Midbrain (tissue), 1 donor: Measurements from ENCODE around the gene YDJC.
"Not testable (repeated sequence)": the region's sequence is repeated elsewhere in the genome, so short reads cannot be mapped to it uniquely, and the experiment has no call there.

Experiments
- DNase-seq: peaks from one replicate; lab custom pipeline; 2025; lab: John Stamatoyannopoulos, UW

Gene YDJC

DNA sequence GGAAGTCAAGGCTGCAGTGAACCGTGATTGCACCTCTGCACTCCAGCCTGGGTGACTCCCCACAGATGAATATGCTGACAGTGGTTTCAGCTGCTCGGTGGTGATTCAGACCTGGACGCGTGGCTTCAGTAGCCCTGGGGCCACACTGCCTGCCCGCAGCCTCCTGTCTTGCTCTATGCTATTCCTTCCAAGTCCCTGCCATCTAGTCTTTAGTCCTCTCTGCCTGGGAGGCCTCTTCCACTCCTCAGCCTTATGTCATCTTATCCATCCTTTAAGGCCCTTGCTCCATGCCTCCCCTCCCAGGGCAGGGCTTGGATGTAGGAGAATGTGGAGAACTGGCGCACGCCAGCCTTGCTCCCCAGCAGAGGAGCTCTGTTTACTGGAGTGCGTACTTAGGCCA is 23.0 kb downstream of the YDJC start:
- DNase-seq: no peak

DNA sequence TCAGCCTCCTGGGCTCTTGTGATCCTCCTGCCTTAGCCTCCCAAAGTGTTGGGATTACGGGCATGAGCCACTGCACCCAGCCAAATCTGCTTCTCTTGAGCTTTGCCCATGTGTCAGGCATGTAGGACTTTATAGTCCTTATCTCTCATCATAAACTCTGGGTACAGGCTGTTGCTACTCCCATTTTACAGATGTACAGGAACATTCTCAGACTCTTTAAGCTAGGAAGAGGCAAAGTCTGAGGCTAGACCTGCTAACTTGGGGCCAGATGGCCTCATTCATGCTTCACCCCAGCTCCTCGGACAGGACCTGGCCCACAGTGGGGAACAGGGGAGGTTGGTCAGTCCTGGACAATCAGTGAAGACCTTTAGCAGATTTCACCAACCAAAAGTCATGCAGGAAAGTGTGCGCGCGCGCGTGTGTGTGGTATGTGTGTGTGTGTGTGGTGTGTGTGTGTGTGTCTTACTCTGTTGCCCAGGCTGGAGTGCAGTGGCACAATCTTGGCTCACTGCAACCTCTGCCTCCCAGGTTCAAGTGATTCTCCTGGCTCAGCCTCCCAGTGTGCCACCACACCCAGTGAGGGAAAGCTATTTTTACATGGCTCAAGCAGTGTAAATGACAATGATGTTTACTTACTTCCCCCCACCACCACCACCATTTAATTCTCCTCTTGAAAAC is 23.8 kb downstream of the YDJC start:
- no peak for DNase-seq

DNA sequence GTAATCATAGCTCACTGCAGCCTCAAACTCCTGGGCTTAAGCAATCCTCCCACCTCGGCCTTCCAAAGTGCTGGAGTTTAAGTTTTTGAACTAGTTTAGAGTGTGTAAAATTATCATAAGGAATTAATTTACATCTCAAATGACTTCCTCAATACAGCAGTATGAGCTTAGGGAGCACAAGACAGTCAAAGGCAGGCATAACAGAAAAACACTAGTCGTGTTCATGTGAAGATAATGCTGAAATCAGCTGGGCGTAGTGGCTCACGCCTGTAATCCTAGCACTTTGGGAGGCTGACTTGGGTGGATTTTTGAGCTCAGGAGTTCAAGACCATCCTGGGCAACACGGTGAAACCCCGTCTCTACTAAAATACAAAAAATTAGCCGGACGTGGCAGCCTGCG is 25.8 kb downstream of the YDJC start:
- DNase-seq: no peak

DNA sequence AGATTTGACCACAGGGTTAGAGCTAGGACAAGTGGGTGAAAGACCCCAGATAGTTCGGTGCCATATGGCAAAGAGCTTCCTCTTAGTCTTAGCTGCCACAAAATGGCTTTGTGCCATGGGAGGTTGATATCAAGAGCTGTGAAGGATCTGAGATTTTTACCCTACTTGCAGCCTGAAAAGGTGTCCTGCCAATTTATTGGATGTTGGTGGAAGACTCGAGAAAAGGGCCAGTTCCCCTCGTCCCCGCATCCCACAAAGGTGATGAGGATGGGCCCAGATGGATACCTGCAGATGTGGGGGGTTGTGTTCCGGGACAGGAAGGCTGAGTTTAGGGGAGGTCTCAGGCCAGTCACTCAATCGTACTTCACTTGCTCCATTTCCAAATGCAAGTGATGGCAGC is 27.2 kb downstream of the YDJC start:
- DNase-seq: no peak

DNA sequence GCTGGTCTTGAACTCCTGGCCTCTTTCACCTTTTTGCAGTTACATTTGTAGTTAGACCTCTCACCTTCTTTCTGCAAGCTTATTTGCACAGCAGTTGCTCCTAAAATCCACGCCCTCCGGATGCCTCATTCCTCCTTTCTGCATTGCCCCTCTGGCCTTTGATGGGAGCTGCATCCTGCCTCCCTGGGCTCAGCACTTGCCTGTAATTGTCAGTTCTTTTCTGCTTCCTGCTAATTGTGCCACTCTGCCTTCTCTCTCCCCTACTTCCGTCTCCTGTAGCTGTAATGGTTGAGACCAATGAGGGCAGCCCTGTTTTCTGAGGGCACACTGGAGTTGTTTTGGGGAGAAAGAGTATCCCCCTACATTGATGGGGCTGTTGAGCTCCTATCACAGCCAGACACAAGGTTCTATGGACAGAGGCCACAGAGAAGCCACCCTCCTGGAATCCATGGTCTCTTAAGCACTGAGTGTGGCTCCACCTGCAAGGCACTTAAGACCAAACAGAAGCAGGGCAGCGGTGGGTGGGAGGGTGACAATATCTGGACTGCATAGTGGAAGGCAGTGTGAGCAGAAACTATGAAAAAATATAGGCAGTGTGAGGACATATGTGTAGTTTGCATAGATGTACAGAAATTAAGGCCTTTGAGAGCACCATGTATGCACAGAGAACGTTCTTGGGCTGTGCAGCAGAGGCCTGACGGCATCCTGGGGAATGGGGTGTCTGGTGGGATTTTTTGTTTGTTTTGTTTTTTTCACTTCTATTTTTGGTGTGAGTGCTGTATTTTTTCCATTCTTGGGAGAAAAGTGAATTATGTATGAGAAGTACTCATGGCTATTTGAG is 30.5 kb downstream of the YDJC start:
- DNase-seq: no peak

DNA sequence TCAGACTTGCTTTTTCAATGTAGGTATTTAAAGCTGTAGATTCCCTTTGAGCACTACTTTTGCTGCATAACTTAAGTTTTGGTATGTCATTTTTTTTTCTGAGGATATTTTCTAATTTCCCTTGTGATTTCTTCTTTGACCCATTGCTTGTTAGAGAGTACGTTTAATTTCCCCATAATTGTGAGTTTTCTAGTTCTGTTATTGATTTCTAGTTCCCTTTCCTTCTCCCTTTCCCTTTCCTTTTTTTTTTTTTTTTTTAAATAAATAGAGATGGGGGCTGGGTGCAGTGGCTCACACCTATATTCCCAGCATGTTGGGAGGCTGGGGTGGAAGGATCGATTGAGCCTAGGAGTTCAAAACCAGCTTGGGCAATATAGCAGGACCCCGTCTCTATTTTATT is 31.5 kb downstream of the YDJC start:
- no peak for DNase-seq

DNA sequence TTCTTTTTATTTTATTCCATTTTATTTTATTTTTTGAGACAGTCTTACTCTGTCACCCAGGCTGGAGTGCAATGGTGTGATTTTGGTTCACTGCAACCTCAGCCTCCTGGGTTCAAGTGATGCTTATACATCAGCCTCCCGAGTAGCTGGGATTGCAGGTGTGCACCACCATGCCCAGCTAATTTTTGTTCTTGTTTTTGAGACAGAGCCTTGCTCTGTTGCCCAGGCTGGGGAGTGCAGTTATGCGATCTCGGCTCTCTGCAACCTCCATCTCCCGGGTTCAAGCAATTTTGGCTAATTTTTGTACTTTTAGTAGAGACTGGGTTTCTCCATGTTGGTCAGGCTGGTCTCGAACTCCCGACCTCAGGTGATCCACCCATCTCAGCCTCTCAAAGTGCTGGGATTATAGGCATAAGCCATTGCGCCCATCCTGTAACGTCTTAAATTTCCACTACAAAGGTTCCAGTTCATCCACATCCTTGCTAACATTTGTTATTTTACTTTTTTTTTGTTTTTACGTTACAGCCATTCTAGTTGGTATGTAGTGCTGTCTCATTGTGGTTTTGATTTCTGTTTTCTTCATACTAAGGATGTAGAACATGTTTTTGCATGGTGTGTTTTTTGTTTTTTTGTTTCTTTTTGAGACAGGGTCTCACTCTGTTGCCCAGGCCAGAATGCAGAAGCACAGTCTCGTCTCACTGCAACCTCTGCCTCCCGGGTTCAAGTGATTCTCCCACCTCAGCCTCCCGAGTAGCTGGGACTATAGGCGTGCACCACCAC is 33.3 kb downstream of the YDJC start:
- DNase-seq: not testable (repeated sequence)

DNA sequence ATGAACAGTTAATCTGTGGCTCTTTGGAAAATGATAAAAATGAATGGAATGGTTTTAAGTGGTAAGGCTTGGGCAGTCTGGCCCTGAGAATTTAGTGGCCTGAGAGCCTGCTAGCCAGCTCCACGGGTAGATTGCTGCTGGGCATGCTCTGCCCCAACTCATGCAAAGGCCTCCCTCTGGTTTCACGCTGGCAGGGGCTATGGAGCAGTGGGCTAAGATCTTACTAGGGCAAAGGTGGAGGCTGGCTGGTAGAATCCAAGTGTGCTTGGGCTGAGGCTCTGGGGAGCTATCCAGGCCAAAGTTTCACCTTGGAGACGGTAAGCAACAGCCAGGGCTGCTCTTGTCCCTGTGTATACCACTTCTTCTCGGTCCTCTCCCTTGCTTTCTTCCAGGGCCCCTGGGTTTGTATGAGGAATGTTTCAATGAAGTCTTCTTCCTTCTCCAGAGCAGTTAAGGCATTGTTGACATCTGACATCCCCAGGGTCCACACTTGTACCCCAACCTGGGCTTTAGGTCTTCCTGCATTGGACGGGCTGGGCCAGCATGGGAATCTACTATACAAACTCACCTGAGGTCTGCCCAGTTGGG is 34.9 kb downstream of the YDJC start:
- DNase-seq: peak; percentile 24

DNA sequence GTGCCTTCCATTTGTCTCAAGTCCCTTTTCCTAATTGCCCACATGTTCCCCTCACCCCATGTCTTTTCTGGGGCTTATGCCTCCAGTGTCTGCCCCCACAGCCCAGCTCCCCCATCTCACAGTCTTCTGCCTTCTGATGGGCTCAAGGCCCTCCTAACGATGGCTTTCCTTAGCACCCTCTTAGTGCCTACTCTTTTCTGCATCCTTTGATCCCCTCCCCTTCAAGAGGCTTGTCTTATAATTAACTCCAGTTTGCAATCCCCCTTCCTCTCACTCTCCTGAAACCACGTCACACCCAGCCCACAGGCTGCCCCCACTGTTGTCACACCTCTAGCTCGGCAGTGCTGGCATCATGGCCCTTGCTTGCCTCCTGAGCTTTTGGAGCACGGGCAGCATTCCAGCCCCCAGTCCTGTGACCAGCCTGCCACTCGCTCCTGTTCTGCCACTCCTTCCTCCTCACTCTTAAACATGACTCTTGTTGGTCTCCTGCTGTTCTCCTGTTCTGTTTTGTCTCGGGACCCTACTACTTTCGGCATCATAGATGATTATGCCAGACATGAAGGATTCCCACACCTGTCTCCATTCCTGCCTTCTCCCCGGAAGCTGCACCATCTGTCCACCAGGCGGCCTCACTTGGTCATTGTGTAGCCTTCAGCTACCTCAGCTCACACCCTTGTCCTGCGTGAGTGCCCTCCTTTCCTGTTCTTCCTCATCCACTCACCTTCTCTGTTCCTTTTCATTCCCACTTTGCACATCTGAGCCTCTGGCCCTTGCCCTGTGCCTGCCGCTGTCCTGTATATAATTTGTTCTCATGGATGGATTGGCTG is 36.2 kb downstream of the YDJC start:
- no peak for DNase-seq

DNA sequence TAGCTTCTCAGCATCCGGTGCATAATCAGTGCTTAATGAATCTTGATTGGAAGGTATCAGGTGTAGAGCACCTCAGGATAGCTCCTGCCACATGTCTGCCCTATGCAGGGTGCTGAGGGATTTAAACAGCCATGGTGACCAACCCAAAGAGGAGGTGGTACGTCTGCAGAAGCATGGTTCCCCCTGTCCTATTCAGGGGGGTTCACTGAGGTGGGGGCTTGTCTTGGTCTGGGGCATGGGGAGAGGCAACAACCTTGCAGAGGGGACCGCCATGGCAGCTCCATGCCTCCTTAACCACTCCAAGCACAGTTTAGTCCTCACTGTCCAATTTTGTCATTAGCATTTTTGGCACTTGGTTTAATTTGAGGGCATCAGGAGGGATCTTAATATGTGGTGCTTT is 37.4 kb downstream of the YDJC start:
- no peak for DNase-seq

DNA sequence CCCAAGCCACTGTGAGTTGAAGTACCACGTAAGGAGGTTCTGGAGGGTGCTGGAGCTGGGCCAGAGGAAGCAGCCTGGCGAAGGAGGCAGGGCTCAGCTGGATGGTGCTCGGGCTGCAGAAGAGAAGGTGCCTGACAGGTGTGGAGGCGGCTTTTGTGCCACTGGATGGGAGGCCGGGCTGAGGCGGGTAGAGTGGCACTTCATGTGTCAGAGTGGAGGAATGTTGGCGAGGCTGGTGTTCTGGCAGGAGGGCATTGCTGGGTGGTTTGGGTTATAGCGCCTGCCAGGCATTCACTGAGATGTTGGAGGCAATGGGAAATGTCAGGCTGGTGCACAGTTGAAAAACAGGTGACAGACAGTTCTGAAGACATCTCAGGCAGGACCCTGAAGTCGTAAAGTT is 38.1 kb downstream of the YDJC start:
- DNase-seq: no peak

DNA sequence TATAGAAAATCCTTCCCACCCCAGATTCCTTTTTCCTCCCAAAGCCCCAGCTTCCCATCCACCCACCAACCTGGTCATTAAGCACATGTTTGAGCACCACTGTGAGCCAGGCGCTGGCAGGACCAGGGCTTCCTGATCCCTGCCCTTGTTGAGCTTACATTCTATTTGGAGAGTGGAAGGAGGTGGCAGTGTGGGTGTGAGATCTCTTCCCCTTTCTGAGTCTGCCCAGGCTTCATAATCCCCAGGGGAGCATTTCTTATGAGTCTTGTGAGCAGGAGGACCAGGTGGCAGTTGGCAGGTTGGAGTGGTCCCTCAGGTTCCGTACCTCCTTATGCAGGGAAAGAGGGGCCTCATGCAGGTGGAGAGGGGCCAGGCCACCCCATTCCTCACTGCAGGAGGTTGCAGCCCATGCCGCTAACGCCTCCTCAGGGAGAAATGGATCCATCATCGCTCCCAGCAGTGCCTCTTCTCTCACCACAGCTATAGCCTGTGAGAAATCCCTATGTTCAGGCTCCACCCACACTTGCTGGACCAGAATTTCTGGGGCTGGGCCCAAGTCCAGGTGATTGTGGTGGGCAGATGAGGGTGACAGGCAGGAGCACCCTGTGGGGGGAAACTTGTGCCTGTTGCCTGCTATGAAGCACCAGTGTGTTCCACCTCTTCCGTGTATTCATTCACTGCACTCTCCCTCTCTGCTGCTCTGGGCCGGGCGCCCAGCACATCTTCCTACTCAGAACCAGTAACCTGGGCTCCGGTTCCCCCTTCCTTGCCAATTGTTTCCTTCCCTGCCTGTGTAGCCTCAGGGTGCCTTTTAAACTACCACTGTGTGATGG is 38.8 kb downstream of the YDJC start:
- DNase-seq: no peak

DNA sequence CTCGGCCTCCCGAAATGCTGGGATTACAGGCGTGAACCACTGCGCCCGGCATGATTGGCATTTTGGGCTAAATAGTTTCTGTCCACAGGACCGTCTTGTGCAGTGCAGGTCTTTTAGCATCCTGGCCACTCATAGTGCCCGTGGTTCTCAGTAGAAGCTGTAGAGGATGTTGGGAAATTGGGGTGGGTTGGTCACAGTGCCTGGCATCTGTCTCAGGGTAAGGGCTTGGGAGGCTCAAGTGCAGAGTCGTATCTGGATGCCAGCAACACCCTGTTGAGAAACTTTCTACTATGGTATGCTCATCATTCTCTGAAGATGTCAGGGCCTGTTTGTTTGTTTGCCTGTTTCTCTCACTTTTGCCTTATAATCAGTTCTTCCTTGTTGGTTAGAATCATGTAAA is 40.4 kb downstream of the YDJC start:
- no peak for DNase-seq

DNA sequence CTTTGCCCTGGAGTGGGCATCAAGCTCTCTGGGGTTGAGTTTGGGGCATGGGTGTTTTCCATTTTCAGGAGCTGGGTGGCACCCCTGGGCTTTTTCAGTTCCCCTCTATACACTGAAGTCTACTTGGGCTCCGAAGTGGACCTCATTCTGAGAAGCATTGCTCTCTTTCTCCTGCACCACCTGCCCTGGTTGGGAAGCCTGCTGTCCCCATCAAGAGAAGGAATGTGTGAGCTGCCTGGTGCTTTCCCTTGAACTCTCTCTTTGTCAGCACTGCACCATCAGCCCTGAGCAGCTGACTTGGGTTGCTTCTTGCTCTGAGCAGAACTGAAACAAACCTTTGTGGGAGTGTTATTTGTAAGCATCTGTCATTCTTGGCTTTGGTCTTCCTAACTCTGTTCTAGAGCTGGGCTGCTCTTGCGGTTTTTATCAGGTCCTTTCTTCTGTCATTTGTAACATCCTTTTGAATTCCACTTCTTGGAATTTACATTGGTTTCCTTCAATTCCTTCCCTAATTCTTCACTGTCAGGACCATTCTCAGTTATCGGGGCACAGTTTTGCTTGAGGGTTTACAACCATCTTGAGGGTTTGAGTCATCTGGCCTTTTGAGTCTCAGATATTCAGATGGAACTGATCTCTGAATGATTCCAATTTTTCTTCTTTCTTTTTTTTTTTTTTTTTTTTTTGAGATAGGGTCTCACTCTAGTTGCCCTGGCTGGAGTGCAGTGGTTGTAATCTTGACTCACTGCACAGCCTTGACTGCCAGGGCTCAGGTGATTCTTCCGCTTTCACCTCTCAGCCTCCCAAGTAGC is 41.8 kb downstream of the YDJC start:
- peak; percentile 54 for DNase-seq

DNA sequence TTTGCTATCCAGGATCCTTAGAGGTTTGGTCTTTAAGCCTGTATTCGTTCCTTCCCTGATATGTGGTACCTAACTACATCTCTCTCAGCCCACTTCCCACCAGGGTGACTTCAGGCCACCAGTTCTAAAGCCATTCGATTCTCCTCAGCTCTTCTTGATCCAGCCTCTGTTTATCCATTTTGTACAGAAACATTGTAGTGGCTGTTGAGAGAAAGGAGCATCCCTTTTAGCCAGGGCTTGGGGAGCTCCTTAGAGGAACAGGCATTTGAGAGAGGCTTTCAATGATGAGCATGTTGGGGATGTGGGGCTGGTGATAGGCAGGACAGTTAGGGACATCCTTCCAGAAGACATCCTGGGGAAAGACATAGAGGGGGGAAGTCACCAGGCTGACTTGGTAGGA is 44.4 kb downstream of the YDJC start:
- DNase-seq: no peak

DNA sequence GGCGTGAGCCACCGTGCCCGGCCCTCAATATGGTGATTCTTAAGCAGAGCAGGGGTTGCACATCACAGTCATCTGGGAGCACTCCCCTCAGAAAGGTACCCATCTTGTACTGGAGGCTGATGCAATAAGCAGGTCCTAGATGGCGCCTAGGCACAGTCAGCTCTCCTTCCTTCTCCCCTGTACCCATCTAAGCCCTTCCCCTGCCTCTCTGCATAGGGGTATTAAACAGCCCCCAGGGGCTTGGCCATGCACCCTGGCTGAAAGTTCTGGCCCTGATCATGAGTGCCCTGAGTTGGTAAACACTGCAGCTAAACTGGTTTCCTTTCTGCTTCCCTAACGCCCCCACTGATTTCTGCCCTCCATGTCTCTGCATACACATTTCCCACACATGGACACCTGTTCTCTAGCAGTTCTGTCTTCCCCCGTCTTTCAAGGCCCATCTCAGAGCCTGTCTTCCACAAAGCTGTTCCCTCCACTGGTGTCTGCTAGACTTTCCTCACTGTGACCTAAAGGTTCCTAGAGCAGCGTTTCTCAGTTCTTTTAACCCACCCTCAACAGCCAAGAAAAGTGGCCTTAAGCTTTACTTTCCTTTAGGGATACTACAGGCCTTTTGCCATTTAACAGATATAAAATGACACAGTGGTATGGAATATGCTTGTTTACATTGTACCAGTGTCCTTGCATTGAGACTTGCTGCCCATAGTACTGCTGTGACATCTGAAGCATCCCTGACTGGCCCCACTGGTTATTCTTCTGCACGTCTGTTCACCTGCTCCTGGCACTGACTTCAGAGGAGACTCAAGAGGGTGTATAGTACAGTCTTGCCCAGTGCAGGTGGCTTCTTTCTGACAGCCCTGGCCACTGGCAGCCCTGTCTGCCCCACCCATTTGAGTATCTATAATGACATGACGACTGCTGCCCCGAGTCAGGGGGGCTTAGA is 46.8 kb downstream of the YDJC start:
- DNase-seq: no peak

DNA sequence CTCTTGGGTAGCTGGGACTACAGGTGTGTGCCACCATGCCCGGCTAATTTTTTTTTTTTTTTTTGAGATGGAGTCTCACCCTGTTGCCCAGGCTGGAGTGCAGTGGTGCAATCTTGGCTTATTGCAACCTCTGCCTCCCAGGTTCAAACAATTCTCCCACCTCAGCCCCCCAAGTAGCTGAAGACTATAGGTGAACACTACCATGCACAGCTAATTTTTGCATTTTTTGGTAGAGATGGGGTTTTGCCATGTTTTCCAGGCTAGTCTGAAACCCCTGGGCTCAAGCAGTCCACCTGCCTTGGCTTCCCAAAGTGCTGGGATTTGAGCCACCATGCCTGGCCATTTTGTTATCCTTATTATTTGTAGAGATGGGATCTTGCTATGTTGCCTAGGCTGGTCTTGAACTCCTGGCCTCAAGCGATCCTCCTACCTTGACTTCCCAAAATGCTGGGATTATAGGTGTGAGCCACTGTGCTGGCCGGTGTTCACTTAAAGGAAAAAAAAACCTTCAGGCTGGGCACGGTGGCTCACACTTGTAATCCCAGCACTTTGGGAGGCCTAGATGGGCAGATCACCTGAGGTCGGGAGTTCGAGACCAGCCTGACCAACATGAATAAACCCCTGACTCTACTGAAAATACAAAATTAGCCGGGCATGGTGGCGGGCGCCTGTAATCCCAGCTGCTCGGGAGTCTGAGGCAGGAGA is 48.7 kb downstream of the YDJC start:
- not testable (repeated sequence) for DNase-seq

DNA sequence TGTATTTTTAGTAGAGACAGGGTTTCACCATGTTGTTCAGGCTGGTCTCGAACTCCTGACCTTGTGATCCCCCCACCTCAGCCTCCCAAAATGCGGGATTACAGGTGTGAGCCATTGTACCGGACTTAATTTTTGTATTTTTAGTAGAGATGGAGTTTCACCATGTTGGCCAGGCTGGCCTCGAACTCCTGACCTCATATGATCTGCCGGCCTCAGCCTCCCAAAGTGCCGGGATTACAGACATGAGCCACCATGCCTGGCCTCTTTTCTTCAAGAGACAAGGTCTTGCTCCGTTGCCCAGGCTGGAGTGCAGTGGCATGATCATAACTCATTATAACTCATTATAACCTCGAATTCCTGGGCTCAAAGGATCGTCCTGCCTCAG is 49.2 kb downstream of the YDJC start:
- DNase-seq: not testable (repeated sequence)
